GM19395 (cell line): ENCODE data around the gene ADGRD2.
A peak's percentile ranks its signal among the peaks of the same experiment; 100 is the strongest.

Source experiments
- ATAC-seq: cut with Tn5 transposase; IDR thresholded peaks from one replicate; pipeline ENCODE4 v1.9.1; 2021; ENCODE audit warnings: mild to moderate bottlenecking, moderate library complexity; ENCODE audit not compliant: unreplicated experiment

ADGRD2 gene

GRCh38 chr9:124477648-124478285 lies 27.5 kb downstream of the ADGRD2 start:
- ATAC-seq, result no peak

GRCh38 chr9:124478354-124478753 lies 28.1 kb downstream of the ADGRD2 start:
- ATAC-seq, result no peak

- no peak for ATAC-seq
Observed at GRCh38 chr9:124479371-124479770, 29.1 kb downstream of the ADGRD2 start.

GRCh38 chr9:124479947-124480620 lies 29.8 kb downstream of the ADGRD2 start:
- no peak for ATAC-seq

GRCh38 chr9:124480621-124480981 lies 30.4 kb downstream of the ADGRD2 start:
- ATAC-seq, result no peak

- ATAC-seq, result no peak
Observed at GRCh38 chr9:124481115-124481514, 30.9 kb downstream of the ADGRD2 start.

GRCh38 chr9:124482431-124483031 lies 32.3 kb downstream of the ADGRD2 start:
- no peak for ATAC-seq

GRCh38 chr9:124483481-124483880 lies 33.2 kb downstream of the ADGRD2 start:
- ATAC-seq, result no peak

- no peak for ATAC-seq
Observed at GRCh38 chr9:124485201-124485600, 35.0 kb downstream of the ADGRD2 start.

GRCh38 chr9:124485936-124486335 lies 35.7 kb downstream of the ADGRD2 start:
- ATAC-seq, result no peak

GRCh38 chr9:124486778-124487259 lies 36.6 kb downstream of the ADGRD2 start:
- no peak for ATAC-seq

- ATAC-seq, result no peak
Observed at GRCh38 chr9:124487260-124488182, 37.3 kb downstream of the ADGRD2 start.

GRCh38 chr9:124488641-124489210 lies 38.5 kb downstream of the ADGRD2 start:
- ATAC-seq, result no peak

GRCh38 chr9:124489222-124489621 lies 39.0 kb downstream of the ADGRD2 start:
- no peak for ATAC-seq

- ATAC-seq, result no peak
Observed at GRCh38 chr9:124490004-124490403, 39.8 kb downstream of the ADGRD2 start.

- no peak for ATAC-seq
Observed at GRCh38 chr9:124491049-124491975, 41.1 kb downstream of the ADGRD2 start.

GRCh38 chr9:124492818-124493217 lies 42.6 kb downstream of the ADGRD2 start:
- no peak for ATAC-seq

- ATAC-seq, result no peak
Observed at GRCh38 chr9:124493218-124493617, 43.0 kb downstream of the ADGRD2 start.

GRCh38 chr9:124493794-124494479 lies 43.7 kb downstream of the ADGRD2 start:
- peak; percentile 79 for ATAC-seq
